SK-N-SH (cell line): ENCODE measurements around the gene MANEAL.

ENCODE experiments used
- MXI1 ChIP-seq: IDR thresholded peaks from 2 replicates; pipeline ENCODE4 v1.6.1; 2012; ENCODE audit warnings: mild to moderate bottlenecking, low read depth, low read length, improper control_type of control experiment
- NRF1 ChIP-seq: IDR thresholded peaks from 2 replicates; pipeline ENCODE4 v1.6.1; 2012; ENCODE audit warnings: low read depth, mild to moderate bottlenecking, low read length
- POLR2AphosphoS5 ChIP-seq: IDR thresholded peaks from 2 replicates; pipeline ENCODE4 v1.6.1; 2012; ENCODE audit warnings: low read depth, low read length
- SIN3A ChIP-seq: IDR thresholded peaks from 2 replicates; pipeline ENCODE4 v1.6.1; 2012; ENCODE audit warnings: low read depth, mild to moderate bottlenecking, low read length, moderate library complexity, borderline replicate concordance
- TEAD4 ChIP-seq: IDR thresholded peaks from 2 replicates; pipeline ENCODE4 v1.4.0; 2012; ENCODE audit warnings: mild to moderate bottlenecking, borderline replicate concordance; ENCODE audit not compliant: insufficient read depth
- TF ChIP-seq, protein P1 (sequence below): fragments of 200-600 bp; sonication (generic); IDR thresholded peaks from 2 replicates; pipeline ENCODE4 v1.6.1; 2017; ENCODE audit warnings: antibody characterized with exemption, mild to moderate bottlenecking, moderate library complexity

DNA sequence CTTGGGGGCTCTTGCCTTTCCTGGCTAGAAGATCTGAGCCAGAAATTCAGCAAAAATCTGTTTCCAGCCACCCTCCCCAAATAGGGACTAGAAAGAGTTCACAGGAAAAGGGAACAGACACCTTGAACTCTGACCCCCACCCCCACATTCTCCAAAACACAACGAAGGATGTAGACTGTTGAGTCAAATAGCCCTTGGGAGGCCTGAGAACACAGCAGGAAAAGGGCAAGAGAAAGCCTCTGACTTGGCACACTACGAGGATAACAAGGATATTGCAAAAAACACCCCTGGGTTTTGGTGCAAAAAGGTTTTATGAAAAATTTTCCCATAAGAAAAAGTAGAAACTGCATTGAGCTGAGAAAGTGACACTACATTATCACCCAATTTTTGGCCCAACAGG is 16.3 kb downstream of the MANEAL start:
- TF ChIP-seq, protein P1, sequence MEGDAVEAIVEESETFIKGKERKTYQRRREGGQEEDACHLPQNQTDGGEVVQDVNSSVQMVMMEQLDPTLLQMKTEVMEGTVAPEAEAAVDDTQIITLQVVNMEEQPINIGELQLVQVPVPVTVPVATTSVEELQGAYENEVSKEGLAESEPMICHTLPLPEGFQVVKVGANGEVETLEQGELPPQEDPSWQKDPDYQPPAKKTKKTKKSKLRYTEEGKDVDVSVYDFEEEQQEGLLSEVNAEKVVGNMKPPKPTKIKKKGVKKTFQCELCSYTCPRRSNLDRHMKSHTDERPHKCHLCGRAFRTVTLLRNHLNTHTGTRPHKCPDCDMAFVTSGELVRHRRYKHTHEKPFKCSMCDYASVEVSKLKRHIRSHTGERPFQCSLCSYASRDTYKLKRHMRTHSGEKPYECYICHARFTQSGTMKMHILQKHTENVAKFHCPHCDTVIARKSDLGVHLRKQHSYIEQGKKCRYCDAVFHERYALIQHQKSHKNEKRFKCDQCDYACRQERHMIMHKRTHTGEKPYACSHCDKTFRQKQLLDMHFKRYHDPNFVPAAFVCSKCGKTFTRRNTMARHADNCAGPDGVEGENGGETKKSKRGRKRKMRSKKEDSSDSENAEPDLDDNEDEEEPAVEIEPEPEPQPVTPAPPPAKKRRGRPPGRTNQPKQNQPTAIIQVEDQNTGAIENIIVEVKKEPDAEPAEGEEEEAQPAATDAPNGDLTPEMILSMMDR: no peak
- TF ChIP-seq SIN3A: no peak
- no peak for TF ChIP-seq NRF1
- TF ChIP-seq POLR2AphosphoS5: no peak
- TF ChIP-seq TEAD4: no peak
- no peak for TF ChIP-seq MXI1
